Peyer's patch (tissue), 4 donors: Measurements from ENCODE around the gene PRPF6.

ENCODE experiments used
- POLR2A ChIP-seq, 2 donors: fragments of 450-650 bp; IDR thresholded peaks; one replicate each; pipeline ENCODE4 v1.5.1; 2017; ENCODE audit warnings: antibody characterized with exemption in 2 of 2, mild to moderate bottlenecking in 2 of 2, moderate library complexity in 2 of 2
- TF ChIP-seq, protein P1 (sequence below), 6 experiments: fragments of 450-650 bp in 4 of 6; fragments of 200-600 bp in 2 of 6; sonication (generic) in 1 of 6; IDR thresholded peaks; one replicate each; pipeline ENCODE4 v1.5.1; 2017 to 2019; ENCODE audit warnings: antibody characterized with exemption in 6 of 6, mild to moderate bottlenecking in 3 of 6, moderate library complexity in 1 of 6

DNA sequence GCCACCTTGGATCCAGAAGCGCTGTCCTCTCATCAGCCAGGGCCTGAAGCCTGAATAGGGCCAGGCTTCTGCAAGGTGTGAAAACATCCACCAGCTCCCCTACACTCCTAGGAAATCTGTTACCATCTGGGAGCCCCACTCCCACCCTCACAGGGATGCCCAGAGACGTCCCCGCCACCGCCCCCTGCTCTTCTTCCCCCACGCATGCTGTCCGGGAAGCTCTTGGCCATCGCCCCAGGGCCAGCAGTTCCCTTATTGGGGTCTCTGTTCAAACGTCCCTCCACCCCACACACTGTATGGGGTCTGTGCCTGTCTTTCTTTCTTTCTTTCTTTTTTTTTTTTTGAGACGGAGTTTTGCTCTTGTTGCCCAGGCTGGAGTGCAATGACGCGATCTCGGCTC lies 94.6 kb downstream of the PRPF6 start:
- TF ChIP-seq, protein P1, sequence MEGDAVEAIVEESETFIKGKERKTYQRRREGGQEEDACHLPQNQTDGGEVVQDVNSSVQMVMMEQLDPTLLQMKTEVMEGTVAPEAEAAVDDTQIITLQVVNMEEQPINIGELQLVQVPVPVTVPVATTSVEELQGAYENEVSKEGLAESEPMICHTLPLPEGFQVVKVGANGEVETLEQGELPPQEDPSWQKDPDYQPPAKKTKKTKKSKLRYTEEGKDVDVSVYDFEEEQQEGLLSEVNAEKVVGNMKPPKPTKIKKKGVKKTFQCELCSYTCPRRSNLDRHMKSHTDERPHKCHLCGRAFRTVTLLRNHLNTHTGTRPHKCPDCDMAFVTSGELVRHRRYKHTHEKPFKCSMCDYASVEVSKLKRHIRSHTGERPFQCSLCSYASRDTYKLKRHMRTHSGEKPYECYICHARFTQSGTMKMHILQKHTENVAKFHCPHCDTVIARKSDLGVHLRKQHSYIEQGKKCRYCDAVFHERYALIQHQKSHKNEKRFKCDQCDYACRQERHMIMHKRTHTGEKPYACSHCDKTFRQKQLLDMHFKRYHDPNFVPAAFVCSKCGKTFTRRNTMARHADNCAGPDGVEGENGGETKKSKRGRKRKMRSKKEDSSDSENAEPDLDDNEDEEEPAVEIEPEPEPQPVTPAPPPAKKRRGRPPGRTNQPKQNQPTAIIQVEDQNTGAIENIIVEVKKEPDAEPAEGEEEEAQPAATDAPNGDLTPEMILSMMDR (IDR thresholded peaks at IDR 0.05) = no peak
- TF ChIP-seq POLR2A (IDR thresholded peaks at IDR 0.05) = no peak
